Measurements from ENCODE around the gene BBX.

DNA sequence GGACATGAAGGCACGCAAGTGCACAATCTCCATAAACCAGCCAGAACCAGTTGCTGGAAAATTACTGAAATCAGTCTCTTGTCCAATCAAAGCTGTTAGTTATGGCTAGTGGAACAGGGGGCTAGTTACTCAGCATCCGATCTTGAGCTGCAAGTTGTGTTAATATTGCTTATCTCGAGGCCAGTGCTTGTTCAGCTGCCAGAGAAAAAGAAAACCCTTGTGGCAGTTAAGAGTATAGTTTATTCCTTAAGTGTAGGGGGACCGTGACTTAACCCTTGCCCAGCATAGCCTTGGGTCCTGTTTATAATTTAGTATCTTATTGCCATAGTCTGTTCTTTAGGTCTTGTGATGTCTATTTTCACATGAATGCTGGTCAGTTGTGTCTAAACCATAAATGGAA, 299.5 kb downstream of the BBX start:
- TF ChIP-seq POLR2AphosphoS5 (IDR thresholded peaks at IDR 0.05; ENCODE audit: low read depth, low read length) (no peak), POLR2A (IDR thresholded peaks at IDR 0.05; ENCODE audit: low read depth, low read length) (no peak), SPI1 (IDR thresholded peaks at IDR 0.05; ENCODE audit: low read depth, low read length) (no peak)
